Thyroid gland (tissue), 4 donors: ENCODE results near the gene FARS2.

Experiments
- CTCF ChIP-seq, 6 experiments: fragments of 200-600 bp in 3 of 6; fragments of 450-650 bp in 3 of 6; sonication (generic) in 3 of 6; IDR thresholded peaks; one replicate each; pipeline ENCODE4 v1.5.1; 2016 to 2019; ENCODE audit warnings: antibody characterized with exemption in 6 of 6, mild to moderate bottlenecking in 2 of 6, inconsistent platforms in 1 of 6, moderate library complexity in 1 of 6
- POLR2A ChIP-seq, 2 donors: fragments of 450-650 bp; IDR thresholded peaks; one replicate each; pipeline ENCODE4 v1.6.1; 2017; ENCODE audit warnings: antibody characterized with exemption in 2 of 2, mild to moderate bottlenecking in 2 of 2, moderate library complexity in 1 of 2

GRCh38 chr6:5556011-5556410 is 294.7 kb downstream of the FARS2 start:
- TF ChIP-seq CTCF (IDR thresholded peaks at IDR 0.05) = no peak
- no peak for TF ChIP-seq POLR2A (IDR thresholded peaks at IDR 0.05)
